ENCODE results near the gene MYH7.

GRCh38 chr14:23452237-23452636, 16.8 kb upstream of the MYH7 start:
- TF ChIP-seq CTCF (IDR thresholded peaks at IDR 0.05; ENCODE audit: insufficient read depth, low read length, poor library complexity, severe bottlenecking) (no peak), EZH2phosphoT487 (conservative IDR thresholded peaks at IDR 0.05; ENCODE audit: low read length) (no peak)
